Spleen (tissue), 13 donors: ENCODE data around the gene TEX38. TPM values are rescaled to one million over a fixed set of nuclear protein-coding genes. Genes with fewer than 3 reads are reported as not detected.
A peak's percentile ranks its signal among the peaks of the same experiment; 100 is the strongest.

ENCODE experiments used
- DNase-seq: peaks from one replicate; pipeline ENCODE4 v3.0.0-alpha.2; 2020
- H3K27ac ChIP-seq, 8 donors: fragments of 200-600 bp; sonication (generic) in 7 of 8; 1 replicate in 4 of 8; 2 replicates in 4 of 8; pipeline versions ENCODE4 v1.5.0 to v1.8.0; 2016 to 2021; ENCODE audit warnings: inconsistent platforms in 4 of 8, mild to moderate bottlenecking in 4 of 8, moderate library complexity in 1 of 8
- H3K27me3 ChIP-seq, 7 donors: fragments of 200-600 bp; sonication (generic) in 6 of 7; replicated peaks in 1 of 7; 1 replicate in 4 of 7; 2 replicates in 3 of 7; pipeline versions ENCODE4 v1.5.0 to v1.8.0; 2016 to 2021; ENCODE audit warnings: inconsistent platforms in 3 of 7, mild to moderate bottlenecking in 1 of 7
- H3K36me3 ChIP-seq, 6 donors: fragments of 200-600 bp; sonication (generic) in 5 of 6; 1 replicate in 4 of 6; 2 replicates in 2 of 6; pipeline versions ENCODE4 v1.5.0 to v1.8.0; 2016 to 2021; ENCODE audit warnings: inconsistent platforms in 2 of 6
- H3K4me1 ChIP-seq, 6 donors: fragments of 200-600 bp; sonication (generic) in 5 of 6; 1 replicate in 3 of 6; 2 replicates in 3 of 6; pipeline versions ENCODE4 v1.5.0 to v1.8.0; 2016 to 2021; ENCODE audit warnings: inconsistent platforms in 3 of 6
- H3K4me3 ChIP-seq, 8 donors: fragments of 200-600 bp; sonication (generic) in 7 of 8; 1 replicate in 4 of 8; 2 replicates in 4 of 8; pipeline versions ENCODE4 v1.5.0 to v1.8.0; 2016 to 2021; ENCODE audit warnings: inconsistent platforms in 4 of 8, mild to moderate bottlenecking in 4 of 8, moderate library complexity in 2 of 8
- H3K9me3 ChIP-seq, 8 donors: fragments of 200-600 bp; sonication (generic) in 7 of 8; 1 replicate in 4 of 8; 2 replicates in 4 of 8; pipeline versions ENCODE4 v1.5.0 to v1.8.0; 2016 to 2021; ENCODE audit warnings: inconsistent platforms in 4 of 8
- CTCF ChIP-seq, 11 experiments: fragments of 200-600 bp in 7 of 11; fragments of 450-650 bp in 4 of 11; sonication (generic) in 4 of 11; IDR thresholded peaks in 8 of 11; conservative IDR thresholded peaks in 3 of 11; 1 replicate in 7 of 11; 2 replicates in 4 of 11; pipeline versions ENCODE4 v1.4.0 to v1.8.0; 2016 to 2021; ENCODE audit warnings: antibody characterized with exemption in 11 of 11, inconsistent platforms in 4 of 11, mild to moderate bottlenecking in 1 of 11
- POLR2A ChIP-seq, 3 donors: fragments of 450-650 bp; IDR thresholded peaks; one replicate each; pipeline ENCODE4 v1.5.1; 2017; ENCODE audit warnings: antibody characterized with exemption in 3 of 3, mild to moderate bottlenecking in 1 of 3
- POLR2AphosphoS5 ChIP-seq, 3 donors: sonication (generic); formaldehyde crosslinking; IDR thresholded peaks; one replicate each; pipeline ENCODE4 v1.5.1; 2017; ENCODE audit warnings: antibody characterized with exemption in 3 of 3
- WGBS, 5 donors: extraction: QIAGEN DNeasy Blood & Tissue Kit in 3 of 5; methylation state at CpG; one replicate each; pipeline versions ENCODE4 v1.1.5 to v1.1.7; 2013 to 2018; 5-methylcytosine and 5-hydroxymethylcytosine counted together
- intact Hi-C: fragments of 100-400 bp; cut with DNase I; formaldehyde crosslinking; loops from one replicate; pipeline ENCODE4 v1.15.0; 2023; ENCODE audit warnings: low total_unique reads
- long read RNA-seq, 2 donors: transcript quantifications; one replicate each; lab custom pipeline, GENCODE V29; 2026
- polyA plus RNA-seq, 3 donors: library from polyadenylated mRNA; stranded (reverse); fragments of 200-250 nt; gene quantifications; one replicate each; pipeline ENCODE4 v1.2.1, GENCODE V29; 2013
- total RNA-seq, 7 donors: library from RNA; depleted of rRNA in 3 of 7; stranded (reverse); fragments of >200 nt in 3 of 7; fragmentation: NEBNext Ultra II Directional in 4 of 7; extraction: Animal tissue kit (Norgen Biotek cat#: 25700) in 4 of 7; gene quantifications; one replicate each; pipeline versions ENCODE4 v1.1.0 to v1.2.1, GENCODE V29; 2016 to 2021
- donor health status: healthy with polysubstance abuse.
- donor health status: DM: no; HTN: no; CAD: no; lungs with moderate emphysema.
- donor health status: DM: no; HTN: no; CAD: no.
- donor health status: Bipolar disorder and iron deficiency.
- donor health status: healthy.
- donor health status: DM: no; HTN: no; CAD: no.
- donor health status: DM: yes; HTN: yes; CAD: no.

The TEX38 gene
- total RNA-seq (not detected), polyA plus RNA-seq (under 1 TPM in 2 of 3 donors, not detected in 1; 0.09 to 0.11 TPM)
- long read RNA-seq, donor 1: 0 reads
- long read RNA-seq, donor 2: 0 reads

- no peaks in the 10 kb centered on the region for H3K27me3 ChIP-seq
- DNase-seq: no peak
- TF ChIP-seq POLR2A (IDR thresholded peaks at IDR 0.05) (no peak), POLR2AphosphoS5 (IDR thresholded peaks at IDR 0.05) (no peak), CTCF (IDR thresholded peaks at IDR 0.05 in 8 of 11, conservative IDR thresholded peaks at IDR 0.05 in 3 of 11) (no peak)
- H3K36me3 ChIP-seq: peaks cover 0 to 40% (median 8%) of the 10 kb centered on the region in 6 donors
- H3K9me3 ChIP-seq: no peaks in the 10 kb centered on the region
- WGBS, 5 donors: 90 to 98% (median 95%) methylated on average over 2 to 3 of the region's 3 CpGs
- H3K4me3 ChIP-seq: no peak within 1 kb of the TSS
- H3K4me1 ChIP-seq: peaks cover 5 to 38% (median 20%) of the 10 kb centered on the region in 6 donors
- no peak within 1 kb of the TSS for H3K27ac ChIP-seq
- intact Hi-C loops: no loop called here
Observed at GRCh38 chr1:46671554-46671953, at the start of gene TEX38. TEX38 (plus strand) TSS chr1:46671854; CDS start chr1:46671935, 81 bp downstream.

- intact Hi-C loops: no loop called here
Observed at GRCh38 chr1:46621930-46622329, 49.7 kb upstream of the TEX38 start.

GRCh38 chr1:46622344-46622743 is 49.3 kb upstream of the TEX38 start:
- H3K27ac ChIP-seq: no peak overlapping the region
- TF ChIP-seq POLR2AphosphoS5 (IDR thresholded peaks at IDR 0.05) (no peak), CTCF (IDR thresholded peaks at IDR 0.05 in 8 of 11, conservative IDR thresholded peaks at IDR 0.05 in 3 of 11) (peak in 6 of 11 experiments; percentile 13 to 30 (median 22))
- H3K27me3 ChIP-seq: no peaks in the 10 kb centered on the region
- no peak overlapping the region for H3K4me3 ChIP-seq
- DNase-seq: no peak
- no peaks in the 10 kb centered on the region for H3K36me3 ChIP-seq
- H3K9me3 ChIP-seq: no peaks in the 10 kb centered on the region
- intact Hi-C loops: no loop called here
- H3K4me1 ChIP-seq: peaks cover 0 to 25% (median 2%) of the 10 kb centered on the region in 6 donors
- WGBS, 5 donors: 72 to 86% (median 75%) methylated on average over 3 of the region's 3 CpGs

More at GRCh38 chr1:46621930-46622329, 49.7 kb upstream of the TEX38 start:
- Histone ChIP-seq H3K4me1 (peaks cover 0 to 29% (median 6%) of the 10 kb centered on the region in 6 donors), H3K27ac (no peak overlapping the region), H3K9me3 (no peaks in the 10 kb centered on the region), H3K4me3 (no peak overlapping the region), H3K27me3 (no peaks in the 10 kb centered on the region), H3K36me3 (no peaks in the 10 kb centered on the region)
- WGBS, 5 donors: 77 to 87% (median 82%) methylated on average over 7 of the region's 7 CpGs
- DNase-seq: no peak
- no peak for TF ChIP-seq POLR2AphosphoS5 (IDR thresholded peaks at IDR 0.05)
- no peak for TF ChIP-seq CTCF (IDR thresholded peaks at IDR 0.05 in 8 of 11, conservative IDR thresholded peaks at IDR 0.05 in 3 of 11)
- no peak for TF ChIP-seq POLR2A (IDR thresholded peaks at IDR 0.05)

GRCh38 chr1:46623743-46624644 is 47.7 kb upstream of the TEX38 start:
- peaks cover 0 to 8% (median 0%) of the 10 kb centered on the region in 6 donors for H3K4me1 ChIP-seq
- H3K4me3 ChIP-seq: no peak overlapping the region
- intact Hi-C loops: no loop called here
- H3K27me3 ChIP-seq: no peaks in the 10 kb centered on the region
- H3K9me3 ChIP-seq: no peaks in the 10 kb centered on the region
- 77 to 87% (median 83%) methylated on average over 4 of the region's 4 CpGs for WGBS, 5 donors
- no peak overlapping the region for H3K27ac ChIP-seq
- no peak for TF ChIP-seq POLR2A (IDR thresholded peaks at IDR 0.05)
- TF ChIP-seq POLR2AphosphoS5 (IDR thresholded peaks at IDR 0.05): no peak
- TF ChIP-seq CTCF (IDR thresholded peaks at IDR 0.05 in 8 of 11, conservative IDR thresholded peaks at IDR 0.05 in 3 of 11): no peak
- peaks cover 0 to 3% (median 0%) of the 10 kb centered on the region in 6 donors for H3K36me3 ChIP-seq
- no peak for DNase-seq
